ENCODE results near the gene CD69.

DNA sequence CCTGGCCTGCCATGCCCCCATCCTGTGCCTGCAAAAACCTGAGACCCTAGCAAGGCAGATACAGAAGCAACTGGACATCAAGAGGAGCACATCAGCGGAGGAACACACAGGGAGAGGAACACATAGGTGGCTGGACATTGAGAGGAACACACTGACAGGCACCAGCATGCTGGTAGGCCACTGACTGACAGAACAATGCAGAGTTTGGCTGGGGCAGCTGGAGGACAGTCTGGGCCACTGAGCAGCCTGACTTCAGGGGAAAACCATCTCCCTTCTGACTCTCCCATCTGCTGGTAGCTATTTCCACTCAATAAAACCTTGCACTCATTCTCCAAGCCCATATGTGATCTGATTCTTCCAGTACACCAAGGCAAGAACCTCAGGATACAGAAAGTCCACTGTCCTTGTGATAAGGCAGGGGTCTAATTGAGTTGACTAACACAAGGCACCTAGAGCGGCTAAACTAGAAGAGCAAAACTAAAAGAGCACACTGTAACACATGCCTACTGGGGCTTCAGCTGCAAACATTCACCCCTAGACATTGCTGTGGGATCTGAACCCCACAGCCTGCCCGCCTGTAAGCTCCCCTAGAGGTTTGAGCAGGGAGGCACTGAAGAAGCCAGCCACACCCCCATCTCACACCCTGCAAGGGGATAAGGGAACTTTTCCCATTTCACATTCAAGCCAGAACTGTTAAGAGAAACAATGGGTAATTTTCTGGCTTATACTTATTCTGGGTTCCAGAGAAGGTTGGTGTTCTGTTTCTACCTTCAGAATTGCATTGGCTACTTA, 49.9 kb downstream of the CD69 start:
- TF ChIP-seq, protein P1, sequence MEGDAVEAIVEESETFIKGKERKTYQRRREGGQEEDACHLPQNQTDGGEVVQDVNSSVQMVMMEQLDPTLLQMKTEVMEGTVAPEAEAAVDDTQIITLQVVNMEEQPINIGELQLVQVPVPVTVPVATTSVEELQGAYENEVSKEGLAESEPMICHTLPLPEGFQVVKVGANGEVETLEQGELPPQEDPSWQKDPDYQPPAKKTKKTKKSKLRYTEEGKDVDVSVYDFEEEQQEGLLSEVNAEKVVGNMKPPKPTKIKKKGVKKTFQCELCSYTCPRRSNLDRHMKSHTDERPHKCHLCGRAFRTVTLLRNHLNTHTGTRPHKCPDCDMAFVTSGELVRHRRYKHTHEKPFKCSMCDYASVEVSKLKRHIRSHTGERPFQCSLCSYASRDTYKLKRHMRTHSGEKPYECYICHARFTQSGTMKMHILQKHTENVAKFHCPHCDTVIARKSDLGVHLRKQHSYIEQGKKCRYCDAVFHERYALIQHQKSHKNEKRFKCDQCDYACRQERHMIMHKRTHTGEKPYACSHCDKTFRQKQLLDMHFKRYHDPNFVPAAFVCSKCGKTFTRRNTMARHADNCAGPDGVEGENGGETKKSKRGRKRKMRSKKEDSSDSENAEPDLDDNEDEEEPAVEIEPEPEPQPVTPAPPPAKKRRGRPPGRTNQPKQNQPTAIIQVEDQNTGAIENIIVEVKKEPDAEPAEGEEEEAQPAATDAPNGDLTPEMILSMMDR (IDR thresholded peaks at IDR 0.05 in 4 of 5, conservative IDR thresholded peaks at IDR 0.05 in 1 of 5): no peak
- TF ChIP-seq POLR2A (IDR thresholded peaks at IDR 0.05): no peak

Measured in gastrocnemius medialis (tissue), 4 donors.